ENCODE results near the gene SUSD4. TPM values are rescaled to one million over a fixed set of nuclear protein-coding genes. Genes with fewer than 3 reads are reported as not detected.

SUSD4 gene
- total and polyA plus RNA-seq, 2 of the 8 experiments (the other 6 are each of a cell fraction or from before 2014, with no cell fraction given) = 3.9 to 5.2 TPM

DNA sequence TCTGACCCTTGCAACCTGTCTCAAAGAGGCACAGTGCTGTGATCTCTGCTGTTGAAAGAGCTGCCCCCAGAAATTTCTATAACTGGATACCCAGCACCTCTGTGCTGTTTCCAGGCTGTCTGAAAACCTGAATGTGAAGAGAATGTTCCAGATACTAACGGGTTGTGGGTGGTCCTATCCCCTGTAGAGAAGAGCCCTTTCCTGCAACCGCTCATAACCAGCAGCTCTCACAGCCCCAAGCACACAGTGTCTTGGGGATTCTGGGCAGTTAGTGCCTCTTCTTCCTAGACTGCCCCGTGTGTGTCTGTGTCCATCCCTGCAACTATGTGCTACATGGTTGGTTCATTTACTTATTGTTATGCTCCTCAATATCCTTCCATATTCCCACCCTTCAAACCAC is 104.5 kb downstream of the SUSD4 start (continued):
- TF ChIP-seq, protein P1, sequence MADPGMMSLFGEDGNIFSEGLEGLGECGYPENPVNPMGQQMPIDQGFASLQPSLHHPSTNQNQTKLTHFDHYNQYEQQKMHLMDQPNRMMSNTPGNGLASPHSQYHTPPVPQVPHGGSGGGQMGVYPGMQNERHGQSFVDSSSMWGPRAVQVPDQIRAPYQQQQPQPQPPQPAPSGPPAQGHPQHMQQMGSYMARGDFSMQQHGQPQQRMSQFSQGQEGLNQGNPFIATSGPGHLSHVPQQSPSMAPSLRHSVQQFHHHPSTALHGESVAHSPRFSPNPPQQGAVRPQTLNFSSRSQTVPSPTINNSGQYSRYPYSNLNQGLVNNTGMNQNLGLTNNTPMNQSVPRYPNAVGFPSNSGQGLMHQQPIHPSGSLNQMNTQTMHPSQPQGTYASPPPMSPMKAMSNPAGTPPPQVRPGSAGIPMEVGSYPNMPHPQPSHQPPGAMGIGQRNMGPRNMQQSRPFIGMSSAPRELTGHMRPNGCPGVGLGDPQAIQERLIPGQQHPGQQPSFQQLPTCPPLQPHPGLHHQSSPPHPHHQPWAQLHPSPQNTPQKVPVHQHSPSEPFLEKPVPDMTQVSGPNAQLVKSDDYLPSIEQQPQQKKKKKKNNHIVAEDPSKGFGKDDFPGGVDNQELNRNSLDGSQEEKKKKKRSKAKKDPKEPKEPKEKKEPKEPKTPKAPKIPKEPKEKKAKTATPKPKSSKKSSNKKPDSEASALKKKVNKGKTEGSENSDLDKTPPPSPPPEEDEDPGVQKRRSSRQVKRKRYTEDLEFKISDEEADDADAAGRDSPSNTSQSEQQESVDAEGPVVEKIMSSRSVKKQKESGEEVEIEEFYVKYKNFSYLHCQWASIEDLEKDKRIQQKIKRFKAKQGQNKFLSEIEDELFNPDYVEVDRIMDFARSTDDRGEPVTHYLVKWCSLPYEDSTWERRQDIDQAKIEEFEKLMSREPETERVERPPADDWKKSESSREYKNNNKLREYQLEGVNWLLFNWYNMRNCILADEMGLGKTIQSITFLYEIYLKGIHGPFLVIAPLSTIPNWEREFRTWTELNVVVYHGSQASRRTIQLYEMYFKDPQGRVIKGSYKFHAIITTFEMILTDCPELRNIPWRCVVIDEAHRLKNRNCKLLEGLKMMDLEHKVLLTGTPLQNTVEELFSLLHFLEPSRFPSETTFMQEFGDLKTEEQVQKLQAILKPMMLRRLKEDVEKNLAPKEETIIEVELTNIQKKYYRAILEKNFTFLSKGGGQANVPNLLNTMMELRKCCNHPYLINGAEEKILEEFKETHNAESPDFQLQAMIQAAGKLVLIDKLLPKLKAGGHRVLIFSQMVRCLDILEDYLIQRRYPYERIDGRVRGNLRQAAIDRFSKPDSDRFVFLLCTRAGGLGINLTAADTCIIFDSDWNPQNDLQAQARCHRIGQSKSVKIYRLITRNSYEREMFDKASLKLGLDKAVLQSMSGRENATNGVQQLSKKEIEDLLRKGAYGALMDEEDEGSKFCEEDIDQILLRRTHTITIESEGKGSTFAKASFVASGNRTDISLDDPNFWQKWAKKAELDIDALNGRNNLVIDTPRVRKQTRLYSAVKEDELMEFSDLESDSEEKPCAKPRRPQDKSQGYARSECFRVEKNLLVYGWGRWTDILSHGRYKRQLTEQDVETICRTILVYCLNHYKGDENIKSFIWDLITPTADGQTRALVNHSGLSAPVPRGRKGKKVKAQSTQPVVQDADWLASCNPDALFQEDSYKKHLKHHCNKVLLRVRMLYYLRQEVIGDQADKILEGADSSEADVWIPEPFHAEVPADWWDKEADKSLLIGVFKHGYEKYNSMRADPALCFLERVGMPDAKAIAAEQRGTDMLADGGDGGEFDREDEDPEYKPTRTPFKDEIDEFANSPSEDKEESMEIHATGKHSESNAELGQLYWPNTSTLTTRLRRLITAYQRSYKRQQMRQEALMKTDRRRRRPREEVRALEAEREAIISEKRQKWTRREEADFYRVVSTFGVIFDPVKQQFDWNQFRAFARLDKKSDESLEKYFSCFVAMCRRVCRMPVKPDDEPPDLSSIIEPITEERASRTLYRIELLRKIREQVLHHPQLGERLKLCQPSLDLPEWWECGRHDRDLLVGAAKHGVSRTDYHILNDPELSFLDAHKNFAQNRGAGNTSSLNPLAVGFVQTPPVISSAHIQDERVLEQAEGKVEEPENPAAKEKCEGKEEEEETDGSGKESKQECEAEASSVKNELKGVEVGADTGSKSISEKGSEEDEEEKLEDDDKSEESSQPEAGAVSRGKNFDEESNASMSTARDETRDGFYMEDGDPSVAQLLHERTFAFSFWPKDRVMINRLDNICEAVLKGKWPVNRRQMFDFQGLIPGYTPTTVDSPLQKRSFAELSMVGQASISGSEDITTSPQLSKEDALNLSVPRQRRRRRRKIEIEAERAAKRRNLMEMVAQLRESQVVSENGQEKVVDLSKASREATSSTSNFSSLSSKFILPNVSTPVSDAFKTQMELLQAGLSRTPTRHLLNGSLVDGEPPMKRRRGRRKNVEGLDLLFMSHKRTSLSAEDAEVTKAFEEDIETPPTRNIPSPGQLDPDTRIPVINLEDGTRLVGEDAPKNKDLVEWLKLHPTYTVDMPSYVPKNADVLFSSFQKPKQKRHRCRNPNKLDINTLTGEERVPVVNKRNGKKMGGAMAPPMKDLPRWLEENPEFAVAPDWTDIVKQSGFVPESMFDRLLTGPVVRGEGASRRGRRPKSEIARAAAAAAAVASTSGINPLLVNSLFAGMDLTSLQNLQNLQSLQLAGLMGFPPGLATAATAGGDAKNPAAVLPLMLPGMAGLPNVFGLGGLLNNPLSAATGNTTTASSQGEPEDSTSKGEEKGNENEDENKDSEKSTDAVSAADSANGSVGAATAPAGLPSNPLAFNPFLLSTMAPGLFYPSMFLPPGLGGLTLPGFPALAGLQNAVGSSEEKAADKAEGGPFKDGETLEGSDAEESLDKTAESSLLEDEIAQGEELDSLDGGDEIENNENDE (IDR thresholded peaks at IDR 0.05; ENCODE audit: insufficient replicate concordance, low read length) = no peak
- TF ChIP-seq YY1 (IDR thresholded peaks at IDR 0.05; ENCODE audit: low read depth, low read length) (no peak), EZH2 (IDR thresholded peaks at IDR 0.05; ENCODE audit: low read depth, low read length, severe bottlenecking) (no peak), RNF2 (IDR thresholded peaks at IDR 0.05; ENCODE audit: borderline replicate concordance, low read depth, low read length, missing control alignments, poor library complexity, severe bottlenecking) (no peak), SAP30 (IDR thresholded peaks at IDR 0.05; ENCODE audit: insufficient read depth, insufficient replicate concordance, low read length) (no peak), NRF1 (IDR thresholded peaks at IDR 0.05; ENCODE audit: low read depth, low read length) (no peak), RXRA (IDR thresholded peaks at IDR 0.05; ENCODE audit: insufficient read depth, low read depth, low read length) (no peak), RFX5 (IDR thresholded peaks at IDR 0.05; ENCODE audit: borderline replicate concordance, low read depth, low read length) (no peak), POLR2AphosphoS5 (IDR thresholded peaks at IDR 0.05; ENCODE audit: low read depth, low read length) (no peak), PHF8 (conservative IDR thresholded peaks at IDR 0.05; ENCODE audit: low read depth, low read length) (no peak), KDM4A (IDR thresholded peaks at IDR 0.05; ENCODE audit: low read depth, low read length, severe bottlenecking) (no peak)

All from H1 (cell line).